ENCODE results near the gene BLMH.
"Not testable (repeated sequence)": the region's sequence is repeated elsewhere in the genome, so short reads cannot be mapped to it uniquely, and the experiment has no call there.

Gene BLMH

GRCh38 chr17:30234296-30234695, 57.4 kb downstream of the BLMH start:
- TF ChIP-seq MYC (IDR thresholded peaks at IDR 0.05; ENCODE audit: low read depth, low read length) (no peak), CTCF (IDR thresholded peaks at IDR 0.05; ENCODE audit: low read depth, low read length) (no peak), POLR2A (IDR thresholded peaks at IDR 0.05; ENCODE audit: extremely low read depth, insufficient read length) (no peak), MAX (IDR thresholded peaks at IDR 0.05; ENCODE audit: low read depth, low read length) (no peak)

GRCh38 chr17:30232824-30233427, 58.8 kb downstream of the BLMH start:
- TF ChIP-seq POLR2A (IDR thresholded peaks at IDR 0.05; ENCODE audit: extremely low read depth, insufficient read length) (no peak), MAX (IDR thresholded peaks at IDR 0.05; ENCODE audit: low read depth, low read length) (no peak), MYC (IDR thresholded peaks at IDR 0.05; ENCODE audit: low read depth, low read length) (no peak), CTCF (IDR thresholded peaks at IDR 0.05; ENCODE audit: low read depth, low read length) (no peak)
- H3K4me3 ChIP-seq (ENCODE audit: low read depth, low read length), result no peak overlapping the region
- DNase-seq (ENCODE audit: low read depth), result no peak

More at GRCh38 chr17:30234296-30234695, 57.4 kb downstream of the BLMH start:
- DNase-seq (ENCODE audit: low read depth), result no peak
- no peak overlapping the region for H3K4me3 ChIP-seq (ENCODE audit: low read depth, low read length)

GRCh38 chr17:30232015-30232823, 59.5 kb downstream of the BLMH start:
- DNase-seq (ENCODE audit: low read depth), result no peak

GRCh38 chr17:30230596-30231125, 61.1 kb downstream of the BLMH start:
- H3K4me3 ChIP-seq (ENCODE audit: low read depth, low read length), result no peak overlapping the region
- DNase-seq (ENCODE audit: low read depth), result no peak
- TF ChIP-seq MAX (IDR thresholded peaks at IDR 0.05; ENCODE audit: low read depth, low read length) (no peak), CTCF (IDR thresholded peaks at IDR 0.05; ENCODE audit: low read depth, low read length) (no peak), MYC (IDR thresholded peaks at IDR 0.05; ENCODE audit: low read depth, low read length) (no peak), POLR2A (IDR thresholded peaks at IDR 0.05; ENCODE audit: extremely low read depth, insufficient read length) (no peak)

More at GRCh38 chr17:30232015-30232823, 59.5 kb downstream of the BLMH start:
- no peak overlapping the region for H3K4me3 ChIP-seq (ENCODE audit: low read depth, low read length)
- no peak for TF ChIP-seq POLR2A (IDR thresholded peaks at IDR 0.05; ENCODE audit: extremely low read depth, insufficient read length)
- TF ChIP-seq MYC (IDR thresholded peaks at IDR 0.05; ENCODE audit: low read depth, low read length), result no peak
- TF ChIP-seq CTCF (IDR thresholded peaks at IDR 0.05; ENCODE audit: low read depth, low read length), result no peak
- no peak for TF ChIP-seq MAX (IDR thresholded peaks at IDR 0.05; ENCODE audit: low read depth, low read length)

GRCh38 chr17:30230009-30230408, 61.7 kb downstream of the BLMH start:
- H3K4me3 ChIP-seq (ENCODE audit: low read depth, low read length); DNase-seq (ENCODE audit: low read depth): not testable (repeated sequence)

GRCh38 chr17:30229012-30229411, 62.7 kb downstream of the BLMH start:
- TF ChIP-seq MAX (IDR thresholded peaks at IDR 0.05; ENCODE audit: low read depth, low read length), result no peak
- TF ChIP-seq CTCF (IDR thresholded peaks at IDR 0.05; ENCODE audit: low read depth, low read length), result no peak
- TF ChIP-seq MYC (IDR thresholded peaks at IDR 0.05; ENCODE audit: low read depth, low read length), result no peak
- TF ChIP-seq POLR2A (IDR thresholded peaks at IDR 0.05; ENCODE audit: extremely low read depth, insufficient read length), result no peak
- H3K4me3 ChIP-seq (ENCODE audit: low read depth, low read length), result no peak overlapping the region
- no peak for DNase-seq (ENCODE audit: low read depth)
